HEK293 (cell line): ENCODE data around the gene TRUB2.

Experiments
- BCL11B ChIP-seq: fragments of 450-650 bp; formaldehyde crosslinking; IDR thresholded peaks from 2 replicates; pipeline ENCODE4 v1.5.1; 2016; ENCODE audit warnings: low read depth, missing biosample characterization, missing genetic modification characterization
- HOXA7 ChIP-seq: sonication (generic); formaldehyde crosslinking; IDR thresholded peaks from 2 replicates; pipeline ENCODE4 v1.8.1; 2022; ENCODE audit warnings: missing genetic modification reagents, borderline replicate concordance
- INSM2 ChIP-seq: fragments of 450-650 bp; formaldehyde crosslinking; IDR thresholded peaks from 2 replicates; pipeline ENCODE4 v1.5.1; 2016; ENCODE audit warnings: missing biosample characterization, missing genetic modification characterization
- MEIS1 ChIP-seq: sonication (generic); formaldehyde crosslinking; IDR thresholded peaks from 2 replicates; pipeline ENCODE4 v1.8.1; 2022; ENCODE audit warnings: missing genetic modification reagents, mild to moderate bottlenecking, borderline replicate concordance
- MYNN ChIP-seq: fragments of 450-650 bp; formaldehyde crosslinking; IDR thresholded peaks from 2 replicates; pipeline ENCODE4 v1.5.1; 2016; ENCODE audit warnings: missing biosample characterization, missing genetic modification characterization, borderline replicate concordance
- ZBTB11 ChIP-seq: fragments of 450-650 bp; formaldehyde crosslinking; conservative IDR thresholded peaks from 2 replicates; pipeline ENCODE4 v1.5.1; 2016; ENCODE audit warnings: low read depth, missing biosample characterization, missing genetic modification characterization
- ZBTB44 ChIP-seq: fragments of 450-650 bp; IDR thresholded peaks from 2 replicates; pipeline ENCODE4 v1.5.1; 2018; ENCODE audit warnings: missing biosample characterization, mild to moderate bottlenecking, missing genetic modification characterization
- ZBTB6 ChIP-seq: fragments of 450-650 bp; formaldehyde crosslinking; IDR thresholded peaks from 2 replicates; pipeline ENCODE4 v1.5.1; 2017; ENCODE audit warnings: missing biosample characterization, missing genetic modification characterization
- ZEB2 ChIP-seq: fragments of 450-650 bp; formaldehyde crosslinking; IDR thresholded peaks from 2 replicates; pipeline ENCODE4 v1.5.1; 2016; ENCODE audit warnings: missing biosample characterization, missing genetic modification characterization
- ZNF132 ChIP-seq: fragments of 450-650 bp; formaldehyde crosslinking; IDR thresholded peaks from 2 replicates; pipeline ENCODE4 v1.5.1; 2017; ENCODE audit warnings: missing biosample characterization, missing genetic modification characterization, borderline replicate concordance
- ZNF174 ChIP-seq: fragments of 450-650 bp; formaldehyde crosslinking; IDR thresholded peaks from 2 replicates; pipeline ENCODE4 v1.5.0; 2017; ENCODE audit warnings: missing biosample characterization, mild to moderate bottlenecking, missing genetic modification characterization
- ZNF175 ChIP-seq: fragments of 450-650 bp; formaldehyde crosslinking; IDR thresholded peaks from 2 replicates; pipeline ENCODE4 v1.5.1; 2016; ENCODE audit warnings: missing biosample characterization, missing genetic modification characterization
- ZNF184 ChIP-seq: fragments of 450-650 bp; IDR thresholded peaks from 2 replicates; pipeline ENCODE4 v1.5.1; 2018; ENCODE audit warnings: missing biosample characterization, mild to moderate bottlenecking, missing genetic modification characterization
- ZNF214 ChIP-seq: fragments of 450-650 bp; formaldehyde crosslinking; IDR thresholded peaks from 2 replicates; pipeline ENCODE4 v1.5.1; 2017; ENCODE audit warnings: missing biosample characterization, mild to moderate bottlenecking, missing genetic modification characterization, borderline replicate concordance
- ZNF37A ChIP-seq: fragments of 450-650 bp; IDR thresholded peaks from 2 replicates; pipeline ENCODE4 v1.5.1; 2018; ENCODE audit warnings: missing biosample characterization, missing genetic modification characterization
- ZNF394 ChIP-seq: fragments of 450-650 bp; formaldehyde crosslinking; IDR thresholded peaks from 2 replicates; pipeline ENCODE4 v1.5.1; 2016; ENCODE audit warnings: missing biosample characterization, missing genetic modification characterization, mild to moderate bottlenecking, moderate library complexity, borderline replicate concordance
- ZNF48 ChIP-seq: fragments of 450-650 bp; formaldehyde crosslinking; IDR thresholded peaks from 2 replicates; pipeline ENCODE4 v1.5.1; 2016; ENCODE audit warnings: missing biosample characterization, missing genetic modification characterization
- ZNF521 ChIP-seq: fragments of 450-650 bp; formaldehyde crosslinking; IDR thresholded peaks from 2 replicates; pipeline ENCODE4 v1.5.1; 2017; ENCODE audit warnings: missing biosample characterization, mild to moderate bottlenecking, missing genetic modification characterization
- ZNF549 ChIP-seq: fragments of 450-650 bp; IDR thresholded peaks from 2 replicates; pipeline ENCODE4 v1.5.1; 2018; ENCODE audit warnings: missing biosample characterization, missing genetic modification characterization, mild to moderate bottlenecking, inconsistent platforms, moderate library complexity
- ZNF624 ChIP-seq: fragments of 450-650 bp; formaldehyde crosslinking; IDR thresholded peaks from 2 replicates; pipeline ENCODE4 v1.5.1; 2017; ENCODE audit warnings: missing biosample characterization, missing genetic modification characterization
- ZNF645 ChIP-seq: fragments of 450-650 bp; formaldehyde crosslinking; IDR thresholded peaks from 2 replicates; pipeline ENCODE4; 2016; ENCODE audit warnings: missing biosample characterization, missing genetic modification characterization
- ZNF664 ChIP-seq: fragments of 450-650 bp; formaldehyde crosslinking; IDR thresholded peaks from 2 replicates; pipeline ENCODE4 v1.5.1; 2016; ENCODE audit warnings: missing biosample characterization, missing genetic modification characterization
- ZNF677 ChIP-seq: fragments of 450-650 bp; IDR thresholded peaks from 2 replicates; pipeline ENCODE4 v1.5.0; 2018; ENCODE audit warnings: missing biosample characterization, mild to moderate bottlenecking, missing genetic modification characterization, moderate library complexity
- ZNF791 ChIP-seq: fragments of 450-650 bp; formaldehyde crosslinking; IDR thresholded peaks from 2 replicates; pipeline ENCODE4 v1.5.1; 2016; ENCODE audit warnings: missing biosample characterization, missing genetic modification characterization
- ZNF843 ChIP-seq: fragments of 450-650 bp; formaldehyde crosslinking; IDR thresholded peaks from 2 replicates; pipeline ENCODE4 v1.5.1; 2016; ENCODE audit warnings: missing biosample characterization, missing genetic modification characterization
- ZSCAN5A ChIP-seq: fragments of 450-650 bp; formaldehyde crosslinking; IDR thresholded peaks from 2 replicates; pipeline ENCODE4 v1.5.1; 2016; ENCODE audit warnings: missing biosample characterization, missing genetic modification characterization
- ZXDB ChIP-seq: fragments of 450-650 bp; formaldehyde crosslinking; IDR thresholded peaks from 2 replicates; pipeline ENCODE4 v1.5.1; 2016; ENCODE audit warnings: missing biosample characterization, missing genetic modification characterization

The TRUB2 gene

GRCh38 chr9:128322404-128323211 lies at the start of gene TRUB2, which contains the start of gene COQ4 (continued):
- peak; percentile 29; the same call in 1 of the 2 replicates for TF ChIP-seq ZNF664 (tag by site-specific recombination)
- TF ChIP-seq ZSCAN5A (tag by site-specific recombination): no peak
- peak; percentile 52; the same call in 1 of the 2 replicates for TF ChIP-seq MYNN (tag by site-specific recombination)
- TF ChIP-seq ZNF214 (tag by site-specific recombination): no peak
- TF ChIP-seq INSM2 (tag by site-specific recombination): peak; percentile 43; the same call in 1 of the 2 replicates
- peak; percentile 86 for TF ChIP-seq ZEB2 (tag by site-specific recombination)
- no peak for TF ChIP-seq ZBTB44 (tag by site-specific recombination)
- TF ChIP-seq ZNF677 (tag by site-specific recombination): no peak
- peak; percentile 39; the same call in 1 of the 2 replicates for TF ChIP-seq ZBTB6 (tag by site-specific recombination)
- TF ChIP-seq ZXDB (tag by site-specific recombination): peak; percentile 100
- TF ChIP-seq ZBTB11: peak; percentile 100
- TF ChIP-seq ZNF184 (tag by site-specific recombination): no peak
- no peak for TF ChIP-seq ZNF174 (tag by site-specific recombination)
- TF ChIP-seq ZNF843: peak; percentile 76
- no peak for TF ChIP-seq ZNF175 (tag by site-specific recombination)
- TF ChIP-seq ZNF132 (tag by site-specific recombination): no peak
- no peak for TF ChIP-seq ZNF791
- no peak for TF ChIP-seq ZNF645
- no peak for TF ChIP-seq ZNF549
- TF ChIP-seq HOXA7 (CRISPR knock-in tag): no peak
- 0 out of 2 replicates have a peak, but pooled peaks have one; percentile 35 for TF ChIP-seq ZNF624 (tag by site-specific recombination)
- TF ChIP-seq ZNF521 (tag by site-specific recombination): no peak
- TF ChIP-seq ZNF48 (tag by site-specific recombination): no peak
- TF ChIP-seq ZNF37A (tag by site-specific recombination): no peak
- TF ChIP-seq ZNF394: peak; percentile 75; the same call in 1 of the 2 replicates
- no peak for TF ChIP-seq BCL11B (tag by site-specific recombination)
- TF ChIP-seq MEIS1 (CRISPR knock-in tag): no peak
